ENCODE measurements around the gene EFNA3. TPM values are rescaled to one million over a fixed set of nuclear protein-coding genes. Genes with fewer than 3 reads are reported as not detected.

Gene EFNA3
- total RNA-seq, 4 donors from 2014 or later, result 2.3 to 8.7 (median 5.3) TPM

GRCh38 chr1:155052439-155053395 lies 25.9 kb upstream of the EFNA3 start:
- H3K4me3 ChIP-seq, result peak overlapping the region; percentile 48 to 85 (median 74)
- peak; percentile 31 to 76 (median 70) for DNase-seq
- H3K27ac ChIP-seq, result peak overlapping the region; percentile 9 to 95 (median 92)
- H3K4me1 ChIP-seq, result peaks cover 0 to 28% (median 12%) of the 10 kb centered on the region in 4 donors
- no peak for TF ChIP-seq POLR2A (IDR thresholded peaks at IDR 0.05)
- peak in 4 of 6 experiments; percentile 20 to 59 (median 42) for TF ChIP-seq CTCF (IDR thresholded peaks at IDR 0.05)
- peaks cover 0 to 41% (median 0%) of the 10 kb centered on the region in 3 donors for H3K36me3 ChIP-seq
- H3K27me3 ChIP-seq, result no peaks in the 10 kb centered on the region
- no peaks in the 10 kb centered on the region for H3K9me3 ChIP-seq

GRCh38 chr1:155053531-155054105 lies 25.0 kb upstream of the EFNA3 start:
- Histone ChIP-seq H3K4me3 (no peak overlapping the region), H3K27ac (no peak overlapping the region), H3K9me3 (no peaks in the 10 kb centered on the region), H3K27me3 (no peaks in the 10 kb centered on the region), H3K36me3 (peaks cover 0 to 50% (median 0%) of the 10 kb centered on the region in 3 donors), H3K4me1 (peaks cover 0 to 28% (median 12%) of the 10 kb centered on the region in 4 donors)
- no peak for DNase-seq
- TF ChIP-seq CTCF (IDR thresholded peaks at IDR 0.05), result no peak
- no peak for TF ChIP-seq POLR2A (IDR thresholded peaks at IDR 0.05)

- TF ChIP-seq POLR2A (IDR thresholded peaks at IDR 0.05) (no peak), CTCF (IDR thresholded peaks at IDR 0.05) (no peak)
- Histone ChIP-seq H3K9me3 (peaks cover 0 to 4% (median 0%) of the 10 kb centered on the region in 4 donors), H3K27me3 (no peaks in the 10 kb centered on the region), H3K36me3 (peaks cover 0 to 78% (median 0%) of the 10 kb centered on the region in 3 donors), H3K27ac (no peak overlapping the region), H3K4me3 (no peak overlapping the region), H3K4me1 (peaks cover 0 to 25% (median 10%) of the 10 kb centered on the region in 4 donors)
- DNase-seq, result no peak
Observed at GRCh38 chr1:155057104-155057503, 21.5 kb upstream of the EFNA3 start.

- no peaks in the 10 kb centered on the region for H3K27me3 ChIP-seq
- H3K4me3 ChIP-seq, result no peak overlapping the region
- peaks cover 0 to 78% (median 0%) of the 10 kb centered on the region in 3 donors for H3K36me3 ChIP-seq
- DNase-seq, result no peak
- no peak for TF ChIP-seq POLR2A (IDR thresholded peaks at IDR 0.05)
- no peak for TF ChIP-seq CTCF (IDR thresholded peaks at IDR 0.05)
- H3K27ac ChIP-seq, result no peak overlapping the region
- peaks cover 0 to 4% (median 0%) of the 10 kb centered on the region in 4 donors for H3K9me3 ChIP-seq
- peaks cover 0 to 25% (median 15%) of the 10 kb centered on the region in 4 donors for H3K4me1 ChIP-seq
Observed at GRCh38 chr1:155057788-155058211, 20.8 kb upstream of the EFNA3 start.

- Histone ChIP-seq H3K36me3 (peaks cover 0 to 56% (median 0%) of the 10 kb centered on the region in 3 donors), H3K4me3 (no peak overlapping the region), H3K27me3 (no peaks in the 10 kb centered on the region), H3K9me3 (peaks cover 0 to 4% (median 0%) of the 10 kb centered on the region in 4 donors), H3K4me1 (peaks cover 0 to 35% (median 19%) of the 10 kb centered on the region in 4 donors), H3K27ac (no peak overlapping the region)
- TF ChIP-seq CTCF (IDR thresholded peaks at IDR 0.05) (no peak), POLR2A (IDR thresholded peaks at IDR 0.05) (no peak)
- no peak for DNase-seq
Observed at GRCh38 chr1:155060736-155061135, 17.9 kb upstream of the EFNA3 start.
